Right atrium auricular region (tissue), 2 donors: ENCODE measurements around the gene CIDEC. TPM values are rescaled to one million over a fixed set of nuclear protein-coding genes. Genes with fewer than 3 reads are reported as not detected.

Source experiments
- DNase-seq: peaks from one replicate; pipeline ENCODE4 v3.0.0-alpha.2; 2019; ENCODE audit warnings: low spot score
- H3K27ac ChIP-seq, 2 donors: fragments of 200-600 bp; sonication (generic); 1 replicate in 1 of 2; 2 replicates in 1 of 2; pipeline ENCODE4 v1.5.1; 2016 to 2019
- H3K27me3 ChIP-seq, 2 donors: fragments of 200-600 bp; sonication (generic); one replicate each; pipeline versions ENCODE4 v1.5.1 to v1.6.0; 2017 to 2019
- H3K36me3 ChIP-seq: fragments of 200-600 bp; sonication (generic); one replicate; pipeline ENCODE4 v1.5.1; 2016
- H3K4me1 ChIP-seq, 2 donors: fragments of 200-600 bp; sonication (generic); one replicate each; pipeline versions ENCODE4 v1.5.1 to v1.6.0; 2017 to 2019
- H3K4me3 ChIP-seq, 2 donors: fragments of 200-600 bp; sonication (generic); 1 replicate in 1 of 2; 2 replicates in 1 of 2; pipeline ENCODE4 v1.5.1; 2017 to 2019; ENCODE audit warnings: mild to moderate bottlenecking in 1 of 2, moderate library complexity in 1 of 2
- H3K9me3 ChIP-seq, 2 donors: fragments of 200-600 bp; sonication (generic); one replicate each; pipeline ENCODE4 v1.5.1; 2019
- total RNA-seq, 2 donors: library from RNA; depleted of rRNA; stranded (reverse); fragments of >200 nt; gene quantifications; one replicate each; pipeline ENCODE4 v1.1.0, GENCODE V29; 2016
- TF ChIP-seq, protein P1 (sequence below), 2 donors: fragments of 200-600 bp; sonication (generic); IDR thresholded peaks; one replicate each; pipeline ENCODE4 v1.5.1; 2019; ENCODE audit warnings: antibody characterized with exemption in 2 of 2

Gene CIDEC
- total RNA-seq, 2 donors from 2014 or later: 1.3 to 17.1 TPM

DNA sequence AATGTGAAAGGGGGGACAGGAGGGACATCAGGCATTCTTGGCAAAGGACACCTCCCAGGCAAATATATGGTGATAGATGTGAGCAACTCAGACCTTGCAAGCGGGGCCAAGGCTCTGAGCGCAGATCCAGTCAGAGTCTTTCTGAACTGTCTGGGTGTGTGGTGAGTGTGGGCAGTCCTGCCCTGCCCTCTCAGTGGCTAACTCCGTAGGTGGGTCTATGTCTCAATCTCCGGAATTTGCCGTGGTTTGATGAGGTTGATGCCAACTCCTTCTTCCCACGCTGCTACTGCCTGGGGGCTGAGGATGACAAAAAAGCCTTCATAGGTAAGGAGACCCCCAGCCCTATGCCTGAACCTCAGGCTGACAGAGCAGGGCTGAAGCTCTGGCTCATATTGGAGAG lies 62.6 kb downstream of the CIDEC start:
- TF ChIP-seq, protein P1, sequence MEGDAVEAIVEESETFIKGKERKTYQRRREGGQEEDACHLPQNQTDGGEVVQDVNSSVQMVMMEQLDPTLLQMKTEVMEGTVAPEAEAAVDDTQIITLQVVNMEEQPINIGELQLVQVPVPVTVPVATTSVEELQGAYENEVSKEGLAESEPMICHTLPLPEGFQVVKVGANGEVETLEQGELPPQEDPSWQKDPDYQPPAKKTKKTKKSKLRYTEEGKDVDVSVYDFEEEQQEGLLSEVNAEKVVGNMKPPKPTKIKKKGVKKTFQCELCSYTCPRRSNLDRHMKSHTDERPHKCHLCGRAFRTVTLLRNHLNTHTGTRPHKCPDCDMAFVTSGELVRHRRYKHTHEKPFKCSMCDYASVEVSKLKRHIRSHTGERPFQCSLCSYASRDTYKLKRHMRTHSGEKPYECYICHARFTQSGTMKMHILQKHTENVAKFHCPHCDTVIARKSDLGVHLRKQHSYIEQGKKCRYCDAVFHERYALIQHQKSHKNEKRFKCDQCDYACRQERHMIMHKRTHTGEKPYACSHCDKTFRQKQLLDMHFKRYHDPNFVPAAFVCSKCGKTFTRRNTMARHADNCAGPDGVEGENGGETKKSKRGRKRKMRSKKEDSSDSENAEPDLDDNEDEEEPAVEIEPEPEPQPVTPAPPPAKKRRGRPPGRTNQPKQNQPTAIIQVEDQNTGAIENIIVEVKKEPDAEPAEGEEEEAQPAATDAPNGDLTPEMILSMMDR (IDR thresholded peaks at IDR 0.05): no peak
- Histone ChIP-seq H3K36me3 (no peaks in the 10 kb centered on the region), H3K27me3 (no peaks in the 10 kb centered on the region), H3K9me3 (no peaks in the 10 kb centered on the region), H3K4me1 (no peaks in the 10 kb centered on the region), H3K27ac (no peak overlapping the region), H3K4me3 (no peak overlapping the region)
- no peak for DNase-seq

Other genes with a start within 250 kb of the CIDEC start
- 10 to 100 TPM; 47.6 to 52.0 TPM for gene MTMR14, start 230.7 kb downstream of the CIDEC start, total RNA-seq
- not detected for gene CPNE9, start 176.4 kb downstream of the CIDEC start, total RNA-seq
- gene BRPF1, start 148.5 kb downstream of the CIDEC start, total RNA-seq: 10 to 100 TPM in 1 of 2 donors, 1 to 10 TPM in 1; 8.8 to 15.3 TPM
- gene OGG1, start 130.3 kb downstream of the CIDEC start, total RNA-seq: 10 to 100 TPM; 10.8 to 12.2 TPM
- gene CAMK1, start 110.3 kb downstream of the CIDEC start, total RNA-seq: 10 to 100 TPM; 16.4 to 40.2 TPM
- 10 to 100 TPM; 43.6 to 57.3 TPM for gene TADA3, start 87.8 kb downstream of the CIDEC start, total RNA-seq
- gene ARPC4, start 87.2 kb downstream of the CIDEC start, total RNA-seq: 10 to 100 TPM; 69.0 to 89.6 TPM
- 10 to 100 TPM; 12.2 to 13.1 TPM for gene TTLL3, start 70.0 kb downstream of the CIDEC start, total RNA-seq
- gene RPUSD3, start 36.2 kb downstream of the CIDEC start, total RNA-seq: 10 to 100 TPM; 46.7 to 55.2 TPM
- gene JAGN1, start 10.4 kb upstream of the CIDEC start, total RNA-seq: 10 to 100 TPM; 39.8 to 44.8 TPM
- gene IL17RE, start 22.6 kb upstream of the CIDEC start, total RNA-seq: 1 to 10 TPM in 1 of 2 donors, under 1 TPM in 1; 0.89 to 2.6 TPM
- 10 to 100 TPM; 32.5 to 49.1 TPM for gene IL17RC, start 36.8 kb upstream of the CIDEC start, total RNA-seq
- gene CRELD1, start 53.6 kb upstream of the CIDEC start, total RNA-seq: 10 to 100 TPM; 63.9 to 79.0 TPM
- gene PRRT3, start 72.2 kb upstream of the CIDEC start, total RNA-seq: 1 to 10 TPM; 1.4 to 1.9 TPM
- 100 to 1,000 TPM in 1 of 2 donors, 10 to 100 TPM in 1; 69.8 to 111 TPM for gene EMC3, start 106.6 kb upstream of the CIDEC start, total RNA-seq
- 1 to 10 TPM; 1.7 to 2.0 TPM for gene FANCD2, start 146.2 kb upstream of the CIDEC start, total RNA-seq
- not detected for gene FANCD2OS, start 228.0 kb upstream of the CIDEC start, total RNA-seq
- gene BRK1, start 235.4 kb upstream of the CIDEC start, total RNA-seq: 10 to 100 TPM; 58.3 to 94.3 TPM